ENCODE data around the gene TNFRSF21.

TNFRSF21 gene

DNA sequence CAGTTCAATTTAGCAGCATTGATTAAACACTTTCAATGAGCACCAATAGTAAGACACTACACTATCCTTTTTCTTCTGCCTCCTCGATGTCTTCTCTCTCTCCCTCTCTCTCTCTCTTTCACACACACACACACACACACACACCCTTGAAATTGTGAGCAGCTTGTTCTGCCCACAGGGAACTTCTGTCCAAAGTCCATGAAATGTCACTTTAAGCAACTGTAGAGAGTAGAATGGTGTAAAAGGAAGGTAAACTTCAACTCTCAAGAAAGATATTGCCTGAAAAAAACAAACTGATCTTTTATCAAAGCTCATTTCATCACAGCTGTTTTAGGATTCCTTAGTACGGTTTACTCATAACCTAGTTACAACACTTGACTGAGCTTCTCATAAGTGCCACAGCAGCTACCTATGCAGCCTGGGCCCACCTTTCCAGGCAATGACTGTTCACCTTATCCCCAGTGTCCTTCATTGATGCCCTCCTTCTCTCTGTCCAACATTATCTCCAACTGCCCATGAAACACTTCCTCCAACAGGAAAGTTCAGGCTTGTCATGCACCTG, 107.0 kb downstream of the TNFRSF21 start:
- H3K27ac ChIP-seq (ENCODE audit: poor library complexity, severe bottlenecking) = no peak overlapping the region
- H3K4me1 ChIP-seq (ENCODE audit: insufficient read depth, poor library complexity, severe bottlenecking) = peaks cover 14% of the 10 kb centered on the region
- no peak for ATAC-seq (ENCODE audit: low read depth)
- H3K27me3 ChIP-seq (ENCODE audit: insufficient read depth, poor library complexity, severe bottlenecking) = no peaks in the 10 kb centered on the region
- DNase-seq (ENCODE audit: low spot score) = no peak
- TF ChIP-seq, protein P1, sequence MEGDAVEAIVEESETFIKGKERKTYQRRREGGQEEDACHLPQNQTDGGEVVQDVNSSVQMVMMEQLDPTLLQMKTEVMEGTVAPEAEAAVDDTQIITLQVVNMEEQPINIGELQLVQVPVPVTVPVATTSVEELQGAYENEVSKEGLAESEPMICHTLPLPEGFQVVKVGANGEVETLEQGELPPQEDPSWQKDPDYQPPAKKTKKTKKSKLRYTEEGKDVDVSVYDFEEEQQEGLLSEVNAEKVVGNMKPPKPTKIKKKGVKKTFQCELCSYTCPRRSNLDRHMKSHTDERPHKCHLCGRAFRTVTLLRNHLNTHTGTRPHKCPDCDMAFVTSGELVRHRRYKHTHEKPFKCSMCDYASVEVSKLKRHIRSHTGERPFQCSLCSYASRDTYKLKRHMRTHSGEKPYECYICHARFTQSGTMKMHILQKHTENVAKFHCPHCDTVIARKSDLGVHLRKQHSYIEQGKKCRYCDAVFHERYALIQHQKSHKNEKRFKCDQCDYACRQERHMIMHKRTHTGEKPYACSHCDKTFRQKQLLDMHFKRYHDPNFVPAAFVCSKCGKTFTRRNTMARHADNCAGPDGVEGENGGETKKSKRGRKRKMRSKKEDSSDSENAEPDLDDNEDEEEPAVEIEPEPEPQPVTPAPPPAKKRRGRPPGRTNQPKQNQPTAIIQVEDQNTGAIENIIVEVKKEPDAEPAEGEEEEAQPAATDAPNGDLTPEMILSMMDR (IDR thresholded peaks at IDR 0.05; ENCODE audit: poor library complexity, severe bottlenecking) = no peak
- no peak overlapping the region for H3K4me3 ChIP-seq (ENCODE audit: severe bottlenecking)
- no peaks in the 10 kb centered on the region for H3K36me3 ChIP-seq (ENCODE audit: low read depth)
- no peaks in the 10 kb centered on the region for H3K9me3 ChIP-seq (ENCODE audit: severe bottlenecking)

DNA sequence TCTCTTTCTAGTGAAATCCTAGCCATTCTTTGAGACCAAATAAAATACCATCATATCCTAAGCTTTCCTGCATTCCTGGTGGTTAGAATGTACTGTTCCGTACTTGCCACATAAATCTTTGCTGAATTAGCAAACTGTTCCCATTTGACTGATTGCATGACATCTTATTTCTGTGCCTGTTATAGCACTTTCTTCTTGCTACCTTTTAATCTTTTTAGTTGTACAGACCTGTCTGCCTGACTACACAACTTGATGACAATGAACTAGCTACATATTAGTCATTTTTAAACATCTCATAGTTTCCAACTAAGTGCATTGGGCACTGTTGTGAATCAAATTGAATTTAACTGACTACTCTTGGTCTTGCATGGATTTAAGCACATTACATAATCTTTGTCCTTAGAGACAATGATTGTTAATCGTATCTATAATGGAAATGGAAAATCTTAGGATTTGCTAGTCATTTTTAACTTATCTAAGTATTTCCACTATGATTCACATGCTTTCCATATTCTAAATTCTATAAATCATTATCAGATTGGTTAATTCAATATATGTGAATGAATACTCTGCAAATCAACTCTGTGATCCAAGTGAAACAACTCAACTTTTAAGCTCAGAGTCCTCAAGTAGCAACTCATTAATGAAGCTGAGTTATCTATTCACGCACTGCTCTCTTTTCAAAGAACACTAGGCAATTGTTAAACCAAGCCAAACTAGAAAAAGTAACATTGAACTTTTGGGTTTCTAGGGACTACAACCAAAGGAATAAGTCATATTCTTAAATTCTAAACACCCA, 109.0 kb downstream of the TNFRSF21 start:
- no peak overlapping the region for H3K4me3 ChIP-seq (ENCODE audit: severe bottlenecking)
- no peaks in the 10 kb centered on the region for H3K36me3 ChIP-seq (ENCODE audit: low read depth)
- TF ChIP-seq, protein P1 (IDR thresholded peaks at IDR 0.05; ENCODE audit: poor library complexity, severe bottlenecking) = no peak
- DNase-seq (ENCODE audit: low spot score) = no peak
- H3K27me3 ChIP-seq (ENCODE audit: insufficient read depth, poor library complexity, severe bottlenecking) = no peaks in the 10 kb centered on the region
- ATAC-seq (ENCODE audit: low read depth) = peak; percentile 50; the same call in 2 of the 3 replicates
- H3K27ac ChIP-seq (ENCODE audit: poor library complexity, severe bottlenecking) = peak overlapping the region; percentile 48
- peaks cover 14% of the 10 kb centered on the region for H3K4me1 ChIP-seq (ENCODE audit: insufficient read depth, poor library complexity, severe bottlenecking)
- H3K9me3 ChIP-seq (ENCODE audit: severe bottlenecking) = no peaks in the 10 kb centered on the region

DNA sequence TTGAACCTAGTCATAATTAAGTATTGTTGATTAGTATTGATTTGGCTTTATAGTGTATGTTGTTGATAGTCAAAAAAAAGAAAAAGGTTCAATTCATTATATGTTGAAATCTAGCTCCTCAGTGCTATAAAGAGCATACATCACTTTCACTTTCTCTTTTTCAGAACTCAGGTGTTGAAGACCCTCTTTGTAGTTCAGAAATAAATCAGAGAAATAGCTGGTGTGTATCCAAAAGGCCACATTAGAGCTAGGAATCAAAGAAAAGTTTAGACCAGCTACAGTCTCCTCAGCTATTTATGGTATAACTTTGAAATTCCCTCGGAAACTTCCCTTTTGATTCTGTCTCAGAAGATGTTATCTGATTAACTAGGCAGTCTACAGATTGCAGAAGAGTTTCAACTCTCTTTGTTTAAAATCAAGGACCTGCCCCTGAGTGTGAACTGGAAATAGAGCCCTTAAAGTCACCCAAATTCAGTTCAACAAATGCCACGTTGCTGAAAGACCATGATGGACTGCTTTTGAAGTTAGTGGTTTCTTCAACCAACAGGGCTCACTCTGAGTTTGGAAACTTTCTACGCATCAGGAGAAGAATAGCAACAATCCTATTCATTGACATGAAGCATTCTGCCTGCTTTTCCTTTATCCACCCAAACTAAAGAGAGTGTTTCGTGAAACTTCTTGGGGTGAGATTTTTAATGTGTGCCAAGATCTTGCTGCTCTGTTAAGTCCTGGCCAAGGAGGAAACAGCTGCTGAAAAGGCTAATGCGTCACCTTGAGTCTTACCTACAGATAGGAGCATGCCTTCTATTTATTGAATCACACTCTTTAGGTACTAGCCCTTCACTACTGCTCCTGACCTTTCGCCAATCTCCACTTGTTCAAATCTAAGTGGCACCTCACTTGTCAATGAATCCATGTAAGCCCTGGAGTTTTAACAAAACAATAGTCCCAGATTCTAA, 111.7 kb downstream of the TNFRSF21 start:
- DNase-seq (ENCODE audit: low spot score) (no peak), ATAC-seq (ENCODE audit: low read depth) (peak; percentile 22; the same call in 1 of the 3 replicates)
- H3K27ac ChIP-seq (ENCODE audit: poor library complexity, severe bottlenecking) = no peak overlapping the region
- no peaks in the 10 kb centered on the region for H3K36me3 ChIP-seq (ENCODE audit: low read depth)
- H3K4me1 ChIP-seq (ENCODE audit: insufficient read depth, poor library complexity, severe bottlenecking) = peaks cover 7% of the 10 kb centered on the region
- no peaks in the 10 kb centered on the region for H3K9me3 ChIP-seq (ENCODE audit: severe bottlenecking)
- H3K27me3 ChIP-seq (ENCODE audit: insufficient read depth, poor library complexity, severe bottlenecking) = no peaks in the 10 kb centered on the region
- TF ChIP-seq, protein P1 (IDR thresholded peaks at IDR 0.05; ENCODE audit: poor library complexity, severe bottlenecking) = no peak
- peak overlapping the region; percentile 22 for H3K4me3 ChIP-seq (ENCODE audit: severe bottlenecking)

DNA sequence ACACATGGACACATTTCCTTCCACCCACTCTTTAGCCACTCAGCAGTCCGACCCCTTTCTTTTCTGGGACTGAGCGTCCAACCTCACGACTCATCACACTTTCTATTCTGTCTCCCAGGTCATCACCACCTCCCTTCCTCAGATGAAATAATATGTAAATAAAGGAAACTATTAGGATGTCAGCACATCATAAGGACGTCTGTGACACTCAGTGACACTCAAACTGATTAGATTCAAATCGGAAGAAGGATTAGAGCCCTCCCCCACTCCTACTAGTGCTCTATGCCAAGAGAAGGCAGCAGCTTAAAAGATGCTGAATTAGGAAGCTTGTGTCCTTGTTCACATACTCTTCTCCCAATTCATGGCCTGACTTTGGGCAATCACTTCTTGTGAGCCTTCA, 113.6 kb downstream of the TNFRSF21 start:
- H3K27ac ChIP-seq (ENCODE audit: poor library complexity, severe bottlenecking) = no peak overlapping the region
- DNase-seq (ENCODE audit: low spot score) (no peak), ATAC-seq (ENCODE audit: low read depth) (no peak)
- H3K27me3 ChIP-seq (ENCODE audit: insufficient read depth, poor library complexity, severe bottlenecking) = no peaks in the 10 kb centered on the region
- TF ChIP-seq, protein P1 (IDR thresholded peaks at IDR 0.05; ENCODE audit: poor library complexity, severe bottlenecking) = no peak
- no peak overlapping the region for H3K4me3 ChIP-seq (ENCODE audit: severe bottlenecking)
- H3K9me3 ChIP-seq (ENCODE audit: severe bottlenecking) = no peaks in the 10 kb centered on the region
- peaks cover 7% of the 10 kb centered on the region for H3K4me1 ChIP-seq (ENCODE audit: insufficient read depth, poor library complexity, severe bottlenecking)
- no peaks in the 10 kb centered on the region for H3K36me3 ChIP-seq (ENCODE audit: low read depth)

Data from RWPE2 (cell line).